Measurements from ENCODE around the gene RRP8. TPM values are rescaled to one million over a fixed set of nuclear protein-coding genes. Genes with fewer than 3 reads are reported as not detected.

RRP8 gene
- total RNA-seq, 1 donor from 2014 or later = 17.8 TPM

GRCh38 chr11:6632116-6633073 is 29.0 kb upstream of the RRP8 start:
- H3K4me1 Mint-ChIP-seq (ENCODE audit: unreplicated experiment) = no peaks in the 10 kb centered on the region
- no peak overlapping the region for H3K4me3 Mint-ChIP-seq (ENCODE audit: unreplicated experiment)
- no peak for DNase-seq (ENCODE audit: extremely low spot score, unreplicated experiment)
- no peak for TF ChIP-seq CTCF (IDR thresholded peaks at IDR 0.05)
- H3K36me3 Mint-ChIP-seq (ENCODE audit: unreplicated experiment) = peaks cover 22% of the 10 kb centered on the region
- no peak overlapping the region for H3K27ac Mint-ChIP-seq (ENCODE audit: unreplicated experiment)
- no peaks in the 10 kb centered on the region for H3K27me3 Mint-ChIP-seq (ENCODE audit: unreplicated experiment)
- H3K9me3 Mint-ChIP-seq (ENCODE audit: unreplicated experiment) = no peaks in the 10 kb centered on the region

- Mint-ChIP-seq H3K36me3 (ENCODE audit: unreplicated experiment) (peaks cover 30% of the 10 kb centered on the region), H3K27ac (ENCODE audit: unreplicated experiment) (no peak overlapping the region), H3K4me1 (ENCODE audit: unreplicated experiment) (no peaks in the 10 kb centered on the region), H3K9me3 (ENCODE audit: unreplicated experiment) (no peaks in the 10 kb centered on the region), H3K4me3 (ENCODE audit: unreplicated experiment) (no peak overlapping the region), H3K27me3 (ENCODE audit: unreplicated experiment) (no peaks in the 10 kb centered on the region)
- TF ChIP-seq CTCF (IDR thresholded peaks at IDR 0.05) = no peak
- DNase-seq (ENCODE audit: extremely low spot score, unreplicated experiment) = no peak
Observed at GRCh38 chr11:6631361-6631890, 28.0 kb upstream of the RRP8 start.

- no peak for TF ChIP-seq CTCF (IDR thresholded peaks at IDR 0.05)
- H3K4me1 Mint-ChIP-seq (ENCODE audit: unreplicated experiment) = no peaks in the 10 kb centered on the region
- H3K27me3 Mint-ChIP-seq (ENCODE audit: unreplicated experiment) = no peaks in the 10 kb centered on the region
- no peak for DNase-seq (ENCODE audit: extremely low spot score, unreplicated experiment)
- peaks cover 32% of the 10 kb centered on the region for H3K36me3 Mint-ChIP-seq (ENCODE audit: unreplicated experiment)
- H3K27ac Mint-ChIP-seq (ENCODE audit: unreplicated experiment) = no peak overlapping the region
- H3K9me3 Mint-ChIP-seq (ENCODE audit: unreplicated experiment) = no peaks in the 10 kb centered on the region
- no peak overlapping the region for H3K4me3 Mint-ChIP-seq (ENCODE audit: unreplicated experiment)
Observed at GRCh38 chr11:6630632-6631291, 27.3 kb upstream of the RRP8 start.

DNA sequence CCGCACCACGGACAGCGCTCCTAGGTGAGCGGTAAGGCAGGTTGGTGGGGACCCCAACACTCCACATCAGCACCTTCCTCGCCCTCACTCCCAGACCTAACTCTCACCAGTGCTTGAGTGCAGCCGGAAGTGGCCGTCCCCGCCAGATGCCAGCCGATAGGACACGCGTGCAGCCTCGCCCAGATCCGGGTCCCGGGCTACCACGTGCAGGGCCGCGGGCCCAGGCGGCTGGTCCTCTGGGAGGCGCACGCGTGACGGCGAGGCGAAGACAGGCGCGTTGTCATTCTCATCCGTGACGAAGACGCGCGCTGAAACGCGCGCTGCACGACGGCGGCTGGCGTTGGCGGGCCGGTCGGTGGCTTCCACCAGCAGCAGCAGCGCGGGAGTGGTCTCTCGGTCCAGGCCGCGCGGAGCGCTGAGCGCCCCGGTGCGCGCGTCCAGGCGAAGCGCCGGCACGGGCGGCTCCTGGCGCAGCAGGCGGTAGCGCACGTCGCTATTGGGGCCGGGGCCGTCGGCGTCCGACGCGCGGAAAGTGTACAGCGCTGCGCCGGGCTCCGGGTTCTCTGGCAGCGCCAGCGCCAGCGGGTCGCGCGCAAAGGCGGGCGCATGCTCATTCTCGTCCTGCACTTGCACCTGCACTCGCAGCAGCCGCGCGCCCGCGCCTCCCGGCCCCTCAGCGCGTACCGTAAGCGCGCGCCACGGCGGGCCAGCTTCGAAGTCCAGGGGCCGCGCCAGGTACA is 26.6 kb upstream of the RRP8 start:
- Mint-ChIP-seq H3K4me1 (ENCODE audit: unreplicated experiment) (no peaks in the 10 kb centered on the region), H3K36me3 (ENCODE audit: unreplicated experiment) (peaks cover 35% of the 10 kb centered on the region), H3K9me3 (ENCODE audit: unreplicated experiment) (no peaks in the 10 kb centered on the region), H3K4me3 (ENCODE audit: unreplicated experiment) (no peak overlapping the region), H3K27ac (ENCODE audit: unreplicated experiment) (no peak overlapping the region), H3K27me3 (ENCODE audit: unreplicated experiment) (no peaks in the 10 kb centered on the region)
- no peak for DNase-seq (ENCODE audit: extremely low spot score, unreplicated experiment)
- no peak for TF ChIP-seq CTCF (IDR thresholded peaks at IDR 0.05)
